HepG2 (cell line): ENCODE data around the gene PTPRCAP. TPM values are rescaled to one million over a fixed set of nuclear protein-coding genes. Genes with fewer than 3 reads are reported as not detected.

Experiments used
- ATAC-seq: fragments of 200-7000 bp; cut with Tn5 transposase; 3 replicates; pipeline ENCODE4 v1.9.1; 2020; ENCODE audit warnings: mild to moderate bottlenecking, moderate library complexity
- BruUV-seq: library from RNA; stranded (reverse); fragments of 400-500 nt; replicated peaks from 2 replicates; lab custom pipeline; 2021; lab: Mats Ljungman, UMichigan
- CTCF ChIA-PET: fragments of 300-600 bp; formaldehyde crosslinking; extraction: SDS; loops from one replicate; lab custom pipeline; 2021; ENCODE audit warnings: low total read pairs, inconsistent platforms, low intra/inter-chr PET ratio; lab: Yijun Ruan, JAX
- POLR2A ChIA-PET: fragments of 350-600 bp; sonication (Branson Sonifier 250); formaldehyde crosslinking; loops from one replicate; lab custom pipeline; 2020; ENCODE audit warnings: antibody characterized with exemption, inconsistent platforms; lab: Yijun Ruan, JAX
- DNase-seq: peaks from one replicate; pipeline ENCODE4 v3.0.0-alpha.2; 2015; ENCODE audit warnings: low spot score
- FAIRE-seq: peaks from 3 replicates; lab custom pipeline; 2011; peaks lifted over from hg19 to GRCh38; lab: Jason Lieb, UNC
- H2AFZ ChIP-seq: one replicate; pipeline ENCODE4 v1.6.1; 2011; ENCODE audit warnings: low read length, inconsistent platforms
- H3K27ac ChIP-seq: fragments of 300-600 bp; 3 replicates; pipeline ENCODE4 v1.8.0; 2011; ENCODE audit warnings: mixed run types, mild to moderate bottlenecking, mixed read lengths, low read length, inconsistent platforms; ENCODE audit not compliant: insufficient read depth; ENCODE audit errors: extremely low read length
- H3K27me3 ChIP-seq, 2 experiments: fragments of 200-600 bp in 1 of 2; 2 replicates in 1 of 2; 3 replicates in 1 of 2; pipeline versions ENCODE4 v1.6.0 to v1.8.0; 2011; ENCODE audit warnings: low read length in 2 of 2, mild to moderate bottlenecking in 2 of 2, moderate library complexity in 2 of 2, inconsistent platforms in 1 of 2; ENCODE audit not compliant: insufficient read depth in 2 of 2, control insufficient read depth in 1 of 2
- H3K36me3 ChIP-seq, 2 experiments: fragments of 200-600 bp in 1 of 2; replicated peaks in 1 of 2; 2 replicates in 1 of 2; 3 replicates in 1 of 2; pipeline versions ENCODE4 v1.5.1 to v1.8.0; 2011; ENCODE audit warnings: low read length in 2 of 2, inconsistent platforms in 1 of 2; ENCODE audit not compliant: insufficient read depth in 2 of 2, control insufficient read depth in 1 of 2
- H3K4me1 ChIP-seq: 2 replicates; pipeline ENCODE4 v1.5.1; 2012; ENCODE audit warnings: low read length, inconsistent platforms; ENCODE audit not compliant: insufficient read depth
- H3K4me2 ChIP-seq: 2 replicates; pipeline ENCODE4 v1.6.0; 2011; ENCODE audit warnings: low read depth, low read length, inconsistent platforms
- H3K4me3 ChIP-seq, 3 experiments: fragments of 200-600 bp in 1 of 3; sonication (generic), shearing (Covaris generic) in 1 of 3; replicated peaks in 1 of 3; 2 replicates each; pipeline ENCODE4 v1.5.1; 2011 to 2016; ENCODE audit warnings: low read length in 3 of 3, inconsistent platforms in 2 of 3, low read depth in 2 of 3, mild to moderate bottlenecking in 2 of 3, control low read depth in 1 of 3, mixed read lengths in 1 of 3; ENCODE audit not compliant: insufficient read depth in 1 of 3
- H3K79me2 ChIP-seq: one replicate; pipeline ENCODE4 v1.6.1; 2011; ENCODE audit warnings: low read length, inconsistent platforms; ENCODE audit not compliant: insufficient read depth
- H3K9ac ChIP-seq: 2 replicates; pipeline ENCODE4 v1.6.0; 2011; ENCODE audit warnings: mild to moderate bottlenecking, low read depth, low read length, inconsistent platforms; ENCODE audit not compliant: insufficient read depth
- H3K9me3 ChIP-seq: 2 replicates; pipeline ENCODE4 v1.5.1; 2012; ENCODE audit warnings: mild to moderate bottlenecking, low read length
- H4K20me1 ChIP-seq: 2 replicates; pipeline ENCODE4 v1.6.0; 2011; ENCODE audit warnings: inconsistent platforms, mild to moderate bottlenecking, low read length, moderate library complexity; ENCODE audit not compliant: insufficient read depth
- ADNP ChIP-seq: sonication (generic); formaldehyde crosslinking; IDR thresholded peaks from 2 replicates; pipeline ENCODE4 v1.4.0; 2020; ENCODE audit warnings: missing genetic modification reagents
- AGO2 ChIP-seq: fragments of 200-400 bp; formaldehyde crosslinking; optimal IDR thresholded peaks from 2 replicates; pipeline ENCODE3; 2017; ENCODE audit warnings: mild to moderate bottlenecking, low read depth, low read length, moderate library complexity
- AKAP8 ChIP-seq: sonication (generic); formaldehyde crosslinking; IDR thresholded peaks from 2 replicates; pipeline ENCODE4 v1.5.1; 2020; ENCODE audit warnings: mild to moderate bottlenecking, missing genetic modification reagents
- HDAC6 ChIP-seq: fragments of 200-600 bp; sonication (generic); IDR thresholded peaks from 2 replicates; pipeline ENCODE4 v1.7.0; 2017; ENCODE audit warnings: mild to moderate bottlenecking, antibody characterized with exemption, low read length, low read depth
- IRX3 ChIP-seq: sonication (generic); formaldehyde crosslinking; IDR thresholded peaks from 2 replicates; pipeline ENCODE4 v1.8.1; 2023; ENCODE audit warnings: mild to moderate bottlenecking, low read depth, missing genetic modification reagents, borderline replicate concordance
- KDM2A ChIP-seq: sonication (generic); formaldehyde crosslinking; IDR thresholded peaks from 2 replicates; pipeline ENCODE4 v1.4.0; 2020; ENCODE audit warnings: low read depth, missing genetic modification reagents, borderline replicate concordance
- POLR2A ChIP-seq, 2 experiments: IDR thresholded peaks; 2 replicates each; pipeline ENCODE4 v1.6.1; 2011; ENCODE audit warnings: low read depth in 2 of 2, low read length in 2 of 2, mild to moderate bottlenecking in 1 of 2, moderate library complexity in 1 of 2; ENCODE audit not compliant: insufficient read depth in 1 of 2
- ZFX ChIP-seq: sonication (generic); formaldehyde crosslinking; IDR thresholded peaks from 2 replicates; pipeline ENCODE4 v1.4.0; 2020; ENCODE audit warnings: mild to moderate bottlenecking, low read depth, missing genetic modification reagents, moderate library complexity
- ZMYM3 ChIP-seq: sonication (generic); formaldehyde crosslinking; IDR thresholded peaks from 2 replicates; pipeline ENCODE4 v1.5.1; 2020; ENCODE audit warnings: mild to moderate bottlenecking, missing genetic modification reagents
- ZNF629 ChIP-seq: sonication (generic); formaldehyde crosslinking; conservative IDR thresholded peaks from 2 replicates; pipeline ENCODE4 v1.5.0; 2020; ENCODE audit warnings: missing genetic modification reagents
- WGBS: methylation state at CpG from one replicate; pipeline ENCODE4 v1.1.6; 2017; ENCODE audit warnings: low lambda C conversion rate; 5-methylcytosine and 5-hydroxymethylcytosine counted together
- in situ Hi-C: cut with HindIII; loops from 2 replicates; pipeline ENCODE4 v1.10.0; 2017; ENCODE audit warnings: low pct_unique_long_range_greater_than_20kb; ENCODE audit not compliant: extremely low pct_ligation_motif_present
- intact Hi-C: fragments of 100-400 bp; cut with micrococcal nuclease; formaldehyde crosslinking; loops from one replicate; pipeline ENCODE4 v1.10.0; 2022; ENCODE audit not compliant: unreplicated experiment
- polyA plus RNA-seq, 8 experiments: library from polyadenylated mRNA; depleted of rRNA in 3 of 8; stranded (reverse) in 7 of 8; unstranded in 1 of 8; fragments of >200 nt; fragmentation: Illumina TruSeq in 4 of 8; extraction: Trizol in 4 of 8; gene quantifications; 2 replicates each; pipeline versions ENCODE4 v1.2.1 to v1.2.3, GENCODE V29; 2011 to 2016; ENCODE audit warnings: low read depth in 4 of 8, missing spikeins in 1 of 8, mixed read lengths in 1 of 8; ENCODE audit not compliant: insufficient read depth in 1 of 8
- total RNA-seq, 5 experiments: library from RNA; depleted of rRNA; stranded (reverse); fragments of >200 nt; fragmentation: Illumina TruSeq; extraction: Trizol; gene quantifications; 2 replicates each; pipeline ENCODE4 v1.2.3, GENCODE V29; 2016; ENCODE audit warnings: low read depth in 1 of 5
- TF ChIP-seq, protein P1 (sequence below): sonication (generic); formaldehyde crosslinking; IDR thresholded peaks from 2 replicates; pipeline ENCODE4 v1.8.0; 2022; ENCODE audit warnings: mild to moderate bottlenecking, missing genetic modification reagents, borderline replicate concordance

PTPRCAP gene
- total and polyA plus RNA-seq, 2 of the 13 experiments (the other 11 are each of a cell fraction or from before 2014, with no cell fraction given): 0.60 to 0.70 TPM

DNA sequence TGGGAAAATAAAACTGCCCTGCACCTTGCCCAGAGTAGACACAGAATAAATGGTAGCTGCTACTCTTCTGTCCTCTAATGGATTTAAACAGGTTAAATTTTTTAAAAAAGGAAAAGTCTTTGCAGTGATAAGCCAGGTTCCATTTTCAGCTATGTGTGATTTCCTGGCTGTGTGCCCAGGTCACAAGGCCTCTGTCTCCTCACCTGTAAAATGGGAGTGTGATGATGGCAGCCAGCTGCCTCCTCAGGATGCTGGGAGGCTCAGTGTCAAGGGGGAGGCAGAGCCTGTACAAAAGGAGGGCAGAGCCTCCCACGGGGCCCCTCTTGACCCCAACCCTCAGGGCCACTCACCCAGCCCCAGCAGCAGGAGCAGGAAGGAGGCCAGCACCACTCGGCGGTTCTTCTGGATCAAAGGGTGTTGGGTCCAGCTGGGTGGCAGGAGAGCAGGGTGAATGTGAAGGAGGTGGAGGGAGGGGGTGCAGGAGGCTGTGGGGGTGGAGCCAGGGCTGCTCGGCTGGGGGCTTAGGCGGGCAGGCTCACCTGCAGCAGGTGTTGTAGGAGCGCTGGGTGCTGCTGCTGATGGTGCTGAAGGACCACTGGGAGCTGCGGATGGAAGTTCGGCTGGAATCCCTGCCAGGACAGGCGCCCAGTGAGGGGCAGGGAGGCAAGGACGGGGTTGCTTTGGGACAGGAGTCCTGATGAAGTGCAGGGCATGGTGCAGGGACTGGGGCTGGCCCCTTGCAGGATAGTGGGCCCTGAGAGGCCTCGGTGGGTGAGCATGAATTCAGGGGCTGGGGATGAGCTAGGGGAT, 29.7 kb upstream of the PTPRCAP start:
- Histone ChIP-seq H3K79me2 (no peaks in the 10 kb centered on the region), H4K20me1 (no peaks in the 10 kb centered on the region), H2AFZ (no peak overlapping the region), H3K4me1 (peaks cover 61% of the 10 kb centered on the region), H3K27me3 (no peaks in the 10 kb centered on the region), H3K27ac (no peak overlapping the region), H3K4me3 (peak overlapping the region in 1 of 3 experiments; percentile 87; a peak in 2 of 6 replicates), H3K9me3 (no peaks in the 10 kb centered on the region), H3K9ac (no peak overlapping the region), H3K4me2 (peak overlapping the region; percentile 97; the same call in 1 of the 2 replicates), H3K36me3 (no peaks in the 10 kb centered on the region)
- 78% methylated on average over 11 of the region's 11 CpGs for WGBS
- no peak for DNase-seq
- ATAC-seq: no peak
- in situ Hi-C loops (loop anchor here (5.0 kb wide), 1 partner anchor 65 kb away; the partner anchor contains the start of genes PPP1CA and TBC1D10C), intact Hi-C loops (no loop called here)
- FAIRE-seq: no peak
- BruUV-seq: no TSS peak
- CTCF ChIA-PET: no interaction called here
- TF ChIP-seq ZFX (CRISPR knock-in tag): peak; percentile 8; the same call in 1 of the 2 replicates
- TF ChIP-seq AGO2: peak; percentile 49
- TF ChIP-seq IRX3 (CRISPR knock-in tag): no peak
- 0 out of 2 replicates have a peak, but pooled peaks have one; percentile 30 for TF ChIP-seq ZMYM3 (CRISPR knock-in tag)
- TF ChIP-seq HDAC6: no peak
- TF ChIP-seq ZNF629 (CRISPR knock-in tag): peak; percentile 92
- TF ChIP-seq, protein P1, sequence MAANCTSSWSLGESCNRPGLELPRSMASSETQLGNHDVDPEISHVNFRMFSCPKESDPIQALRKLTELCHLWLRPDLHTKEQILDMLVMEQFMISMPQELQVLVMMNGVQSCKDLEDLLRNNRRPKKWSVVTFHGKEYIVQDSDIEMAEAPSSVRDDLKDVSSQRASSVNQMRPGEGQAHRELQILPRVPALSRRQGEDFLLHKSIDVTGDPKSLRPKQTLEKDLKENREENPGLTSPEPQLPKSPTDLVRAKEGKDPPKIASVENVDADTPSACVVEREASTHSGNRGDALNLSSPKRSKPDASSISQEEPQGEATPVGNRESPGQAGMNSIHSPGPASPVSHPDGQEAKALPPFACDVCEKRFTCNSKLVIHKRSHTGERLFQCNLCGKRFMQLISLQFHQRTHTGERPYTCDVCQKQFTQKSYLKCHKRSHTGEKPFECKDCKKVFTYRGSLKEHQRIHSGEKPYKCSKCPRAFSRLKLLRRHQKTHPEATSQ (CRISPR knock-in tag): no peak
- TF ChIP-seq KDM2A (CRISPR knock-in tag): 0 out of 2 replicates have a peak, but pooled peaks have one; percentile 19
- 0 out of 2 replicates have a peak, but pooled peaks have one; percentile 34 for TF ChIP-seq AKAP8
- TF ChIP-seq POLR2A (IDR thresholded peaks at IDR 0.05; ENCODE audit: insufficient read depth in 1 of 2, low read depth in 2 of 2, low read length in 2 of 2): peak in 1 of 2 experiments; percentile 2; a peak in 1 of 4 replicates
- TF ChIP-seq ADNP (CRISPR knock-in tag): 0 out of 2 replicates have a peak, but pooled peaks have one; percentile 22
- POLR2A ChIA-PET: interaction anchor here (1.5 to 2.0 kb wide), 4 partner anchors 16 to 66 kb away, joined by 4 to 22 read pairs (median 9); partner anchors contain the start of genes AIP and PPP1CA
